Stimulated activated naive CD8-positive, alpha-beta T cell treated with anti-CD3 and anti-CD28 coated beads, Interleukin-15, Interleukin-2, amounts not matched to agents 100 U/mL and 50 U/mL, for 24 hours (primary cell): ENCODE results near the gene AP3B1.
"Not testable (repeated sequence)": the region's sequence is repeated elsewhere in the genome, so short reads cannot be mapped to it uniquely, and the experiment has no call there.

Experiments used
- ATAC-seq: fragments of 150-1000 bp; cut with Tn5 transposase; one replicate; pipeline ENCODE4 v1.10.0; 2021
- DNase-seq: peaks from one replicate; pipeline ENCODE4 v3.0.0; 2021

The AP3B1 gene

DNA sequence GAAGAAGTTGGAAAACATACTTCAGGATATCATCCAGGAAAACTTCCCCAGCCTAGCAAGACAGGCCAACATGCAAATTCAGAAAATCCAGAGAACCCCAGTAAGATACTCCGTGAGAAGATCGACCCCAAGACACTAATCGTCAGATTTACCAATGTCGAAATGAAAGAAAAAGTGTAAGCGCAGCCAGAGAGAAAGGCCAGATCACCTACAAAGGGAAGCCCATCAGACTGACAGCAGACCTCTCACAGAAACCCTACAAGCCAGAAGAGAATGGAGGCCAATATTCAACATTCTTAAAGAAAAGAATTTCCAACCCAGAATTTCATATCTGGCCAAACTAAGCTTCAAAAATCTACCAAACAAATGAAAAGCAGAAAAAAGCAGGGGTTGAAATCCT lies 227.8 kb downstream of the AP3B1 start:
- ATAC-seq, DNase-seq: not testable (repeated sequence)

DNA sequence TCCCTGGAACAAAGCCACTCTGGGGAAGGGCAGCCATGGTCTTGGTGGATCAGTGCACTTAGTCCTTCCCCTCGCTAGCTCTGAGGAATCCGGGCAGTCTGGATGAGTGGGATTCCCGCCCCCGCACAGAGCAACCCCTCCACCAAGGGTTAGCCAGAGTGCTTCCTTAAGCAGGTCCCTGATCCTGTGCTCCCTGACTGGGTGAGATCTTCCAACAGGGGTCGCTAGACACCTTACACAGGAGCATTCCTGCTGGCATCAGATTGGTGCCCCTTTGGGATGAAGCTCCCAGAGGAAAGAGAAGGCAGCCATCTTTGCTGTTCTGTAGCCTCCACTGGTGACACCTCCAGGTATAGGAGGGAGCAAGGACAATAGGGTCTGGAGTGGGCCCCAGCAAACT lies 228.8 kb downstream of the AP3B1 start:
- DNase-seq (no peak), ATAC-seq (no peak)

DNA sequence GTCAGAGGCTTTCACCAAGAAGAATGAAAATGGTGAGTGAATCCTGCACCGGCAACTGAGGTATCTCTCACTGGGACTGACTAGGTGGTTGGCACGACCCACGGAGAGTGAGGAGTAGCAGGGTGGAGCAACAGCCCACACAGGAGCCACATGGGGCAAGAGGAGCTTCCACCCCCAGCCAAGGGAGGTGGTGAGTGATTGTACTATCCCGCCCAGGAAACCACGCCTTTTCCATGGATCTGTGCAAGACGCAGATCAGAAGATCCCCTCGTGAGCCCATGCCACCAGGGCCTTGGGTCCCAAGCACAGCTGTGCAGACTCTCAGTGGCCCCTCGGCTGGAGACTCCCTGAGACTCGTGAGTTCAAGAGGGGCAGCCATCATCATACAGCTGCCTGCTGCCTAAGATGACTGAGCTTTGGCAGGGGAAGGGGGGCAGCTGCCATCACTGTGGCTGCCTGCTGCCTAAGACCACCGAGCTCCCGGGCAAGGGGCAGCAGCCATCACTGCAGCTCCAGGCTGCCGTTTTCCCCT lies 229.5 kb downstream of the AP3B1 start:
- no peak for ATAC-seq

DNA sequence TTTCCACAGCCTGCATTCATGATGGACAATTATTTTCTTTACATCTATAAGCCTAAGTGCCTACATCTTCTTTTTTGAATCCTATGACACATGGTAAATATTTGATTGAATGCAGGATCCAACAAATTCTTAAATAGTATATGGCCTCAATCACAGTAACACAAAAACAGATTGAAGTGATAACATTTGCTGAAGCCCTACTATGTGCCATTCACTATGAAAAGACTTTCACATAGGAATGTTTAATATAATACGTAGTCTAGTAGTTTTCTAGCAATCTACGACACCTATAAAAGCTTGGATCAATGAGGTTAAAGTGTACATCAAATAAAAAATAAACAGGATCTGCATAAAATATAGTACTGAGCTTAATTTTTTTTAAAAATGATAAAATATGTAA lies 231.0 kb downstream of the AP3B1 start:
- ATAC-seq (no peak), DNase-seq (no peak)

More for the DNA sequence above, 229.5 kb downstream of the AP3B1 start:
- DNase-seq: no peak

DNA sequence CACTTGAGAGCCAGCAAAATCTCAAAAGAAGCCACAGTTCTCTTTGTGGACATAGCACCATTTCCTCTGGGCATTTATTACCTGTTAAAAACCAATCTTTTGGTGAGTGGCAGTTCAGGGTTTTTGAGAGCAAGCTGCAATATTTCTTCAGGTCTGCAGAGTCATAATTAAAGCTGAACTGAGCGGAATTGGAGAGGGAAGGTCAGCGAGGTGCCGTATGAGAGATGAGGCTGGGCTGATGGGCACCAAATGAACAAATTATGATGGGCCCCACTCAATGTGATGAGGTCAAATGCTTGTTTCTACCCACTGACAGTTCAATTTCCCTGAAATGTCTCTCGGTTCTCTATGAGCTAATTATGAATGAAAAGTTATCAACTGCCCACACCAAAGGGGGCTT lies 231.9 kb downstream of the AP3B1 start:
- ATAC-seq (no peak), DNase-seq (no peak)

DNA sequence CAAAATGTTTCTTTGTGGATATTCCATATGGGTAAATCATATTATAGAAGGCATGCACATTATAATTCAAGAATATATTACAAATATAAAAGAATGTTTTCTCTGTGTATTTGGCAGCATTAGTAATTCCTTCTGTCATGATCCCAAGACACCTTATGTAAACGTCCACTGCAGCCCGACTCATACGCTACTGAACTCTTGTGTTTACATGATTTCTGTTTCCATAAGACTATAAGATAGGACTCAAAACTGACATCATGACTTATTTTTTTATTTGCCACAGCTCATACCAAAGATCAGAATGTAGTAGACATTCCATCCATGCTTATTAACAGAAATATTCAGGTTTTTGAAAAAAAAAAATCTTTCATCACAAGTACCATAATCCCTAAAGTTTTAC lies 234.1 kb downstream of the AP3B1 start:
- no peak for ATAC-seq
- DNase-seq: no peak

DNA sequence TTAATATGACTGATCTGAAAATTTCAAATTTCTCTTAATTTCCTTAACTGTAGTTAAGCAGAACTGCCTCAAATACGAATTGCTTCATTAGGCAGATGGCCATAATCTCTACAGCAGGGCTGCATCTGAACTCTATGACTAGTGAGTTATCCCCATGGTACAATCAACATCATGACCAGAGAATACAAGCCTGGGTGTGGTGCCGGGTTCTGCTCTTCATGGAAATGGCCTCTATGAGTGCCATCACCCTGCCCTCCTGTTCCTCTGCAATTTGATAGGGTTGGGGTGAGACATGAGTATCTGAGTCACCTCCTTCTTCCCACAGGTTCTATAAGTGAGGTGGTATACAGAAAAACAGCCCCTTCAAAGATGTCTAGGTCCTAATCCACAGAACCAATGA lies 235.9 kb downstream of the AP3B1 start:
- ATAC-seq (peak; percentile 23), DNase-seq (no peak)

DNA sequence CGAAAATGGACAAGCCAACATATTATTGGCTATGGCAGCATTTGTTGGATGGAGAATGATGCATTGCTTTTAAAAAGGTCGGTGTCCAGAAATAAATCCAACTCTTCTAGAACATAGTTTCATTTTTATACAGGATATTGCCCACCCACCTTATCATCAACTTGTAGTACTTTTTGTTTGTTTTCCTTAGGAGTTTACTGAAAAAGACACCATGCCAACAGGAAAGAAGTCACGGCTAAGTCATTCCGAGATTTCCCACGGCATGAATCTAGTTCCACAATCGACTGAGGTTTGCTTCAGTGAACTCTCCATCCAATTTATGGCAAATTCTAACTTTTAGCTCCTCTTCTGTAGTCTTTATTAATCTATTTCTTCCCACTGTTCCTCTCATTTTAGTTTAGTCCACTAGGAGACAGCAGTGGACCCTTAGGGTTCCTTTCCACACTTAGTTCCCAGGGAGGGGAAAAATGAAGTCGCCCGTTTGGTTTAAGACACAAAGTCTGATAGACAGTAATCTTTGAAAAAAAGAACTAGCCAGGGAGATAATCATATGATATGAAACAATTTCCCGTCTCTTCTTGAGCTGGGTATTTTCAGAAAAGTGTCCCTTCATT lies 237.5 kb downstream of the AP3B1 start:
- ATAC-seq (no peak), DNase-seq (no peak)

DNA sequence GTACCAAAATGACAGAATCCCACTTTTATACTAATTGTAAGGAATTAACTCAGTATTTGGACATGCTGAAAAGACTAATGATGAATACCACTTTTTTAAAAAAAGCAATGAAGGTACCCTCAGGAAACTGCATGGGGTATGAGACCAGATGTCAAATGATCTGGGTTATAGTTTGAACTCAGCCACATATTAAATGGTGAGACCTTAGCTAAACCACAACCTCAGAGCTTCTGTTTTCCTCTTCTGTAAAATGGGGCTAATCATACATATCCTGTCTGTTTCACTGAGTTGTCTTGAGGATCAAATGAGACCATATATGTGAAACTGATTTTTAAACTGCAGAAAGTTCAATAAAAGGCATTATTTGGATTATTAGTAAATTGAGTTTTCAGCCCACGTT lies 238.4 kb downstream of the AP3B1 start:
- ATAC-seq: no peak
- no peak for DNase-seq

DNA sequence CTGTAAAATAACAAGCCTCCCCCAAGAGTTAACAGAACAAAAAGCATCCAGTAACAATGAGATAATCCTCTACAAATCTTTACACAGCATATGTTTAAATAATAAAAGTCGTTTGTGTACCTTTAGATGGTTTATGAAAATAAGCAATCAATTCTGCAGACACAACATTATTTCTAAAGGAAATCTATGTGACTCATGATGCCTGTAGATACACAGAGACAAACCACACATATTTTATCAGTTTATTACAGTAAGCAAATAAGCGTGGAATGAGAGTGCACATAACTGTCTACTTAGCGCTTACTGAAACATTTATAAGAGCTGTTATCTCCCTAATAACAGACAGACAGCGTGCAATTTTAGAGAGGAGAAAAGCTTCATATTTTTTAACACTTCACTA lies 243.6 kb downstream of the AP3B1 start:
- ATAC-seq (no peak), DNase-seq (no peak)

DNA sequence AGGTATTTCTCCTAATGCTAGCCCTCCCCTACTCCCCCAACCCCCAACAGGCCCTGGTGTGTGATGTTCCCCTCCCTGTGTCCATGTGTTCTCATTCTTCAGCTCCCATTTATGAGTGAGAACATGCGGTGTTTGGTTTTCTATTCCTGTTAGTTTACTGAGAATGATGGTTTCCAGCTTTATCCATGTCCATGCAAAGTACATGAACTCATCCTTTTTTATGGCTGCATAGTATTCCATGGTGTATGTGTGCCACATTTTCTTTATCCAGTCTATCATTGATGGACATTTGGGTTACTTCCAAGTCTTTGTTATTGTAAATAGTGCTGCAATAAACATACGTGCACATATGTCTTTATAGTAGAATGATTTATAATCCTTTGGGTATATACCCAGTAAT lies 247.7 kb downstream of the AP3B1 start:
- ATAC-seq, DNase-seq: not testable (repeated sequence)

DNA sequence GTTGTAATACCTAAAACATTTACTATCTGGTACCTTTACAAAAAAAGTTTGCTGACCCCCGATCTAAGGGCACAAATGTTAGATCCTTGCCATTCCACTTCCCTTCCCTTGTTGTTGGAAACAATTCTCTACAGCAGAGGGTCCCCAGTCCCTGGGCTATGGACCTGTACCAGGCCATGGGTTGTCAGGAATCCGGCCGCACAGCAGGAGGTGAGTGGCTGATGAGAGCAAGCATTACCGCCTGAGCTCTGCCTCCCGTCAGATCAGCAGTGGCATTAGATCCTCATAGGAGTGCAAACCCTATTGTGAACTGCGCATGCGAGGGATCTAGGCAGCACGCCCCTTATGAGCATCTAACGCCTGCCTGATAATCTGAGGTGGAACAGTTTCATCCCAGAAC lies 248.5 kb downstream of the AP3B1 start:
- DNase-seq (no peak), ATAC-seq (no peak)

DNA sequence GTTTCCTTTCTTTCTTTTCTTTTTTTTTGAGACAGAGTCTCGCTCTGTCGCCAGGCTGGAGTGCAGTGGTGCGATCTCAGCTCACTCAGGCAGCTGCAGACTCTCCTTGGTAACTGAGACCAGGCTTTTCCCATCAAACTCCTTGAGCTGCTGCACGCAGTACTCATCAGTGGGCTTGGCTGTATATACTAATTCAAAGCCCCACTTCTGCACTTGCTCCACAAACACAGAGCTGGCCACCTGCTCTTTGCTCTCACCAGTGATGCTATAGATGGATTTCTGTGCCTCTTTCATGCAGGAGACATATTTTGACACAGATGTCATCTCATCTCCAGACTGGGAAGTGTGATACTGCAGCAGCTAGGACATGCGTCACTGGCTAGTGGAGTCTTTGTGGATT lies 252.7 kb downstream of the AP3B1 start:
- ATAC-seq: no peak
- DNase-seq: no peak

DNA sequence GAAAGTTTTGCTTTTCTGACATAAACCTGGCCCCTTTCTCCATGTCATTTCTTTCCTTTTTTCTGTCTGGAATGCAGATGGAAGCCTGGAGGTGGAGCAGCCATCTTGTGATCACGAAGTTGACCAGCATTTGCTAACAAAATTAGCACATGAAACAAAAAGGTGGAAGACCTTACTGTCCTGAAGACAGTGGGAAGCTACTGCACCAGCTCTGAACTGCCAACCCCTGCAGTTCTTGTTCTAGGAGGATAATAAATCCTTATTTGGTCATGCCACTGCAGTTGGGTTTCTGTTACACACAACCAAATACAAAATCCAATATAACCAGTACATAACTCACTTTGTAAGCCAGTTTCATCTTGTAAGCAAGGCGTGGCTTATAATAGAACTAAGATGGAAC lies 269.0 kb downstream of the AP3B1 start:
- DNase-seq: no peak

DNA sequence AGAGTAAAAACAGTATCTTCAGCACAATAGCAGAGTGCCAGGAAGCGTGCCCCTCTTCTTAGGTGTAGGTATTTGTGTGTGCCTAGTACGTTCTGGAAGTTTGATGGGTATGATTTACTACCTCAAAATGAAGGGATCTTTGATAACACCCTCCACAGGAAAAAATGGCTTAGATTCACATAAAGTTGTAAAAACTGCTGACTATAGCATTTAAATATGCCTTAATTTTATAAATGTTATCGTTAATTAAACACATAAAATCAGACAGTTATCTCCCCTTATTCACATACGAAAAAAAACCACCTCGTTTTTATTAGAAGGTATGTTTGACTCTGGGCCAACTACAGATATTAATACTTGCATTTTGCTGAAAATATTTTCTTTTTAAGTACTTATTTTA lies 274.8 kb downstream of the AP3B1 start:
- ATAC-seq (no peak), DNase-seq (no peak)

More for the DNA sequence above, 269.0 kb downstream of the AP3B1 start:
- ATAC-seq: no peak

DNA sequence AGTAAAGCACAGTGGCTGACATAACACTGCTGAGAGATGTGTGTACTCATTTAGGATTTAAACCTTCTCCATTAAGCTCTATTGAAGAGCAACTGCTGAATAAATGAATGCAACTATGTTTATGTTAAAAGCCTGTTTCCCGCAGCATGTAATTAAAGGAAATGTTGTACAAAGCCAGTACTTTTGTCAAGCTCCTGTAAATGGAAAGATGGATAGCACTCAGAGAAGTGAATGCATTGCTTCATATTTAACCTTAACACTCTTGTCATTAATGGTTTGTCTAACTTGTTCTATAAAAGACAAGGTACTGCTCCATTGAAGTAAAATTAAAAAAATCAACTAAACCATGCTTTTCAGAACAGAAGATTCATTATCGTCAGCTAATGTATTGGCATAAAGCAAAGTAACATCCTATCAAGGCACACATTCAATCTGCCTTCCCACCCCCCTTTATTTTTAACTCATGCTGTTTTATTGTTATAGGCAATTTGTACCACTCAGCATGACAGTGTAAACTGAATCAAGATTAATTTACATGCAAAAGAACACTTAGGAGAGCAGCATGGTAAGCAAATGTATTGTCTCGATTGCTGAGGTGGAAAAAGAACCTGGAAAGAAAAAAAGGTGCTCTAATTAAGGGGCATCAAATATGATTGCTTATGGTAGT lies 277.5 kb downstream of the AP3B1 start:
- no peak for ATAC-seq
- no peak for DNase-seq

DNA sequence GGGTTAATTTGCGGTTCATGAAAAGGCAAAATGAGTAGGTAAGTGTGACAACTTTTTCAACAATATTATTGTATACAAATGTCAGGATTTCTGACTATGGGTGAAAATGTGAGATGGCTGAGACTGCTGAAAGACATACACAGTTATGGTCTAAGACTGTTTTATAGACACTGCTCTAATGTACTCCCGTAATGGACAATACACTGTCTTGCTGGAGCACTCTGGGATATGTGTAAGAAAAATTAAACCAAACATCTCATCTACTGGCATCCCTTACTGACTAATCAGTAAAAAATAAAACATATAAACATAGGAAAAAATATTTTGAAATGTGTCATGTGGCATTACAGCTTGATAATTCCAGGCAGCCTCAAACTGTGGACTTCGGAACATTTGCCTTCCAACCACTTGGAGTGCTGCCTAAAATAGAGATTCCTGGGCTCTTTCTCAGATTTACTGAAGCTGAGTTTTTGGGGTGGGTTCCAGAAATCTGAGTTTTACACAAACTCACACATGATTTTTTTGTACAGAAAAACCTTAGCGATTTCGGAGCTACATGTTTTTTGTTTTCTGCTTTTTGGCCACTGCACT lies 284.5 kb downstream of the AP3B1 start:
- ATAC-seq (no peak), DNase-seq (no peak)

DNA sequence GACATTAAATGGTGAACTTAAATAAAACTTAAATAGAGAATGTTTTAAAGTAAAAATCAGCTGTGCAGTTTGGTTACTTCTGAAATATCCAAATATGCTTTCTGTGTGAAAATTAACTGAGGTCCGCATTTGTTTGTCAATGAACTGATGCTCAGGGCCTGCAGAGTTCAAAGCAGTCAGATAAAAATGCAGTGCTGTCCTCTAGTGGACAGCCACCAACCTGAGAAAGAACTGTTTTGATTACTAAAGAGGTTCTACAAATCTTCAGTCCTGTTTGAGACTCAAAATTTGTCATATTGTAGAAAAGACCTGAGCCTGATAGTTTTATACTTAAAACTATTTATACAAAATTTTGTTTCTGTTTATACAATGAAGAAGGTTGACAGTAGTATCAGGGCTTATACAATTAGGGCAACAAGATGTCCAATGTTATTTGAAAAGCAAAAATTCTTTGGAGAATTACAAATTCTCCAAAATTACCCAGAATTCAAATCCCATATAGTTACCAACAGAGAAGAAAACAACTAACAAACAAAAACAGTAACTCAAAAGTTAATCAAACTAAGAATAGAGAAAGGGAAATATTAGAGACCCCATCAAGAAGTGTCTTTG lies 286.0 kb downstream of the AP3B1 start:
- no peak for DNase-seq
- no peak for ATAC-seq

DNA sequence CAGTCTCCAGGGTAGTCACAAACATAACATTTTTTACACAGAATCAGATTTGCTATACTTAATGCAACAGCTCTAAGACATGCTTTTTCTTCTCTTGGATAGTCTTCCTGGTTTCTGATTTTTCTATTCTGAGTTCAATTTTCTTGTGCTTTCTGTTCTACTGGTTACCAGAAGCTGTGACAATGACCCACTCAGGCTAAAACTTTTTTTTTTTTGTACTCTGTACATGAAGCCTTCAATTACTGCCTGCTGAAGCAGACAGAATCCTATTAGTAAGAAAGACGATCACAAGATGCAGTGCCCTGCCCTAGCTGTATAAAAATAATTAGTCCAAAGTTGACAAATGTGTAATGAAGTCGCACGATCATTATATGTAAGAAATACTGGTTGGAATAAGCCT lies 287.3 kb downstream of the AP3B1 start:
- DNase-seq: no peak

DNA sequence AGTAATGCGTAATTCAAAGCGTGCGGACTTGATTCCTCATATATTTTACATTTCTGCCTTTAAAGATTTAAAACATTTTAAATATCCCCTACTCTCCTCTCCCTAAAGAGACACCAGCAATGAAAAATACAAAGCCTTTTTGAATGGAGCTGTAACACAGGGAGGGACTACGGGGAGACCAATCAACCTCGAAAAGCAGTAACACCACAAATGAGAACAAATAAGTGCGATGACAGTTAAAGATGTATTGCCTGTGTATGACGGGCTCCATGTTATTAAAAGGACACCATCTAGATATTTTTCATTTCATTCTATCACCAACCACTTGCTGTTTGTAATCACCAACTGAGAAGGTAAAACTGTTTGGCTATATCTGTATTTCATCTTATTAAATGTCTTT lies 288.0 kb downstream of the AP3B1 start:
- ATAC-seq (no peak), DNase-seq (no peak)

More for the DNA sequence above, 287.3 kb downstream of the AP3B1 start:
- ATAC-seq: no peak

DNA sequence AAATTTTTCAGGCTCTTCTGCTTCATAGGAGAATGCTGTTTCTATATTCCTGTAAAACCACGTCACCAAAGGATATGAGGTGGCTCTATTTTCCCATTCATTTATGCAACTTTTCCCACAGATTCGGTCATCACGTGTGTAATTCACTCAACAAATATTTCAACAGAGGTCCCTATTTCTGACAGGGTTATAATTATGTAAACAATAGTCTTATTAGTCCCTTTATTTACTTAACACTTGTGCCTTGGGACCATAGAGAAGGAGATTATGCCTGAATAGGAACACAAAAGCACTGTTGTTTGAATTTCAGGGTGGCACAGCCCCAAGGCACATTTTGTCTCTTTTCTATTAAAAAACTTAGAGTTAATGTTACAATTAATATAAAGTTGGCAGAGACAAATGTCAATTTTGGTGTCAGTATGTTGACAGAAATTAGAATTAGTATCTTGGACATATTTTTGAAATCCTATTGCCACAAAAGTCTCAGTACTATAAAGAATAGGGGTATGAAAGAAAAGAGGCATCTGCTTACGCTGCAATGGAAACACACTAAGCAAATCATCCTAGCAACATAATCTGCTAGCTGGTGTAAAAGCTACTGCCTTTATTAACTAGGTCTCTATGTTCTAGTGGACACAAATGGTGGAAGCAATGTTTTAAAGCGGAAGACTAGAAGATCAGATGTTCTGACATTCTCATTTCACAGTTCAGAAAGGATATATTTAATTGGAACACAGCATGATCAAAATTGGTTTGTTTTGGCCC lies 289.3 kb downstream of the AP3B1 start:
- DNase-seq: no peak

DNA sequence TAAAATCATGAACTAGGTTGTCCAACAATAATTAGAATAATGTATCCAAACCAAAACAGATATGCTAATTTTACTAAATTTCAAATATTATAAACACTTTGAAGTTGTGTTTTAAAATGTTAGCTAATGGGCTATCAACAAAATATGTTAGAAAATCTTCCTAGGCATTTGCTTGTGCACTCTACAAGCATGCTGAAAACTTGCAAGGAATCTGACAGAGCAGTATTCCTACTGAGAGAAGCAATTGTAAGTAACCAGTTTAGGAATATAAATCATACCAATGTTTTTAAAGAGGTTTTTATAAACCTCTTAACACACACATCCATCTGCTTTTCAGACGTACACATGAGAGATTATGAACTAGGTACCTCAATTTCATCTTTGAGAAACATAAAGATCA lies 289.9 kb downstream of the AP3B1 start:
- no peak for ATAC-seq
- no peak for DNase-seq

More for the DNA sequence above, 289.3 kb downstream of the AP3B1 start:
- no peak for ATAC-seq
